ENCODE results near the gene DHX32. TPM values are rescaled to one million over a fixed set of nuclear protein-coding genes. Genes with fewer than 3 reads are reported as not detected.

Gene DHX32
- total RNA-seq, 1 experiment from 2014 or later, result 45.6 TPM

DNA sequence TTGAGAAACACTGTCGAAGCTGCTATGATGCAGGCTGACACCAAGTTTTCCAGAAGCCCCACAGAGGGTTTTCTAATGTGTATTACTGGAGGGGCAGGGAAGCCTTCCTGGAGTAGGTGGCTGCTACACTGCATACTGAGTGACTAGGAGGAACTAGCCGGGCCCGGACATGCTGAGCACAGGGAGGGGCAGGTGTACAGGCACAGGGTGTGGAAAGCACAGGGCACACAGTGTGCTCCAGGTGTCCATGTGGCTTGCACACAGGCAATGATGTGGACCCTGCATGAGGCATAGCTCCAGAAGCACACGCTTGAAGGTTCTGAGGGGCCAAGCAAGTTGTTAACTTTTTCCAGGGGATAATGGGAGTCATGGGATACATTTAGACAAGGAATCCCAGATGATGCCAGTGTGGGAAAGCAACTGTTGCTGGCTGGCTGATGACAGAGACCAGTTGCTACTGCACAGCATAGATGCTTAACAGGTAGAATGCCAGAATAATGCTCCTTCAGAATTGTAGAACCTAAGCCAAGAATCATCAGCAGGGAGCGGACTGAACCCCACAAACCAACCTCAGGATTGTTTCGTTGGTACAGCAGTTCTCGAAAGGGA, 14.6 kb downstream of the DHX32 start:
- peak overlapping the region; percentile 20 for H3K4me3 Mint-ChIP-seq (ENCODE audit: unreplicated experiment)
- POLR2A ChIA-PET, result interaction anchor here (0.6 to 1.2 kb wide), 4 partner anchors 9 to 31 kb away, joined by 3 to 5 read pairs (median 4); no protein-coding TSS in a partner anchor
- CTCF ChIA-PET, result interaction anchor here (0.5 to 2.2 kb wide), 4 partner anchors 17 to 1293 kb away, joined by 3 to 6 read pairs (median 4); no protein-coding TSS in a partner anchor
- no TSS peak for BruUV-seq (replicated peaks)
- TF ChIP-seq, protein P1, sequence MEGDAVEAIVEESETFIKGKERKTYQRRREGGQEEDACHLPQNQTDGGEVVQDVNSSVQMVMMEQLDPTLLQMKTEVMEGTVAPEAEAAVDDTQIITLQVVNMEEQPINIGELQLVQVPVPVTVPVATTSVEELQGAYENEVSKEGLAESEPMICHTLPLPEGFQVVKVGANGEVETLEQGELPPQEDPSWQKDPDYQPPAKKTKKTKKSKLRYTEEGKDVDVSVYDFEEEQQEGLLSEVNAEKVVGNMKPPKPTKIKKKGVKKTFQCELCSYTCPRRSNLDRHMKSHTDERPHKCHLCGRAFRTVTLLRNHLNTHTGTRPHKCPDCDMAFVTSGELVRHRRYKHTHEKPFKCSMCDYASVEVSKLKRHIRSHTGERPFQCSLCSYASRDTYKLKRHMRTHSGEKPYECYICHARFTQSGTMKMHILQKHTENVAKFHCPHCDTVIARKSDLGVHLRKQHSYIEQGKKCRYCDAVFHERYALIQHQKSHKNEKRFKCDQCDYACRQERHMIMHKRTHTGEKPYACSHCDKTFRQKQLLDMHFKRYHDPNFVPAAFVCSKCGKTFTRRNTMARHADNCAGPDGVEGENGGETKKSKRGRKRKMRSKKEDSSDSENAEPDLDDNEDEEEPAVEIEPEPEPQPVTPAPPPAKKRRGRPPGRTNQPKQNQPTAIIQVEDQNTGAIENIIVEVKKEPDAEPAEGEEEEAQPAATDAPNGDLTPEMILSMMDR (IDR thresholded peaks at IDR 0.05; ENCODE audit: unreplicated experiment), result no peak
- DNase-seq (ENCODE audit: unreplicated experiment), result peak; percentile 9
- intact Hi-C loops (cut with micrococcal nuclease), result no loop called here
- H3K4me1 Mint-ChIP-seq (ENCODE audit: insufficient read depth, unreplicated experiment), result peaks cover 9% of the 10 kb centered on the region
- peaks cover 32% of the 10 kb centered on the region for H3K36me3 Mint-ChIP-seq (ENCODE audit: insufficient read depth, unreplicated experiment)
- H3K9me3 Mint-ChIP-seq (ENCODE audit: unreplicated experiment), result no peaks in the 10 kb centered on the region
- peak overlapping the region; percentile 27 for H3K27ac Mint-ChIP-seq (ENCODE audit: low read depth, unreplicated experiment)
- no peaks in the 10 kb centered on the region for H3K27me3 Mint-ChIP-seq (ENCODE audit: insufficient read depth, unreplicated experiment)

GRCh38 chr10:125865120-125865519, 16.0 kb downstream of the DHX32 start:
- peaks cover 35% of the 10 kb centered on the region for H3K36me3 Mint-ChIP-seq (ENCODE audit: insufficient read depth, unreplicated experiment)
- TF ChIP-seq, protein P1 (IDR thresholded peaks at IDR 0.05; ENCODE audit: unreplicated experiment), result no peak
- no peaks in the 10 kb centered on the region for H3K27me3 Mint-ChIP-seq (ENCODE audit: insufficient read depth, unreplicated experiment)
- CTCF ChIA-PET, result interaction anchor here (0.7 to 3.6 kb wide), 5 partner anchors 9 to 638 kb away, joined by 3 to 13 read pairs (median 4); no protein-coding TSS in a partner anchor
- DNase-seq (ENCODE audit: unreplicated experiment), result no peak
- peaks cover 9% of the 10 kb centered on the region for H3K4me1 Mint-ChIP-seq (ENCODE audit: insufficient read depth, unreplicated experiment)
- H3K27ac Mint-ChIP-seq (ENCODE audit: low read depth, unreplicated experiment), result no peak overlapping the region
- BruUV-seq (replicated peaks), result no TSS peak
- no peaks in the 10 kb centered on the region for H3K9me3 Mint-ChIP-seq (ENCODE audit: unreplicated experiment)
- H3K4me3 Mint-ChIP-seq (ENCODE audit: unreplicated experiment), result no peak overlapping the region
- intact Hi-C loops (cut with micrococcal nuclease), result no loop called here
- POLR2A ChIA-PET, result interaction anchor here (1.2 to 1.6 kb wide), 2 partner anchors 8 to 28 kb away, joined by 4 read pairs; no protein-coding TSS in a partner anchor

DNA sequence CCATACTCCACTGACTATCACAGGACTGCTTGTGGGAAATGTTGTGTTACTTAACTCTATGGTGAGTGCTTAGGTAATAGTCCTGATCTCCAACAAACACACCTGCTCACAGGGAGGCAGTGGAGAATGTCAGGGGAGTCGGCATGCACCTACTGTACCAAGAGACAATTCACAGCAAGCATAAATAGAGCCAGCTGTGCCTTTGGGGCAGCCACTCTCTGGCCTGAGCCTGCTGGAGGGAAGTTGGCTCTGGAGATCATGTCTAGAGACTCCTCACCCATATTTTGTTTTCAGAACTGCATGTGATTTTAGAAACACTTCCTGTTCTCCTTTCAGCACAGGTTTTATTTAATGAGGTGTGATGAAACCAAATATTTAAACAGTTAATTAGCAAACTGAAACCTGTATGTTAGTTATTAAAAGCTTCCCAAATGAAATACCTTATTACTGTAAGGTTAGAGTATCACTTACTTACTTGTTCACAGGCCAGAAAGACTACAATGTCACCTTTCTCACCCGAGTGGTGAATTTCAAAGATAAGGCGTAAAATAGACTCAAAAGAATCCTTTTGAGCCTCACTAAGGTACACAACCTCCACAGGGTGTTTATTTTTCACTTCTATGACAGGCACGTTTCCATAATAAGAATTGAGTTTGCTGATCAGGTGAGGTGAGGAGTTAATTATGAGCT, 21.8 kb downstream of the DHX32 start:
- no TSS peak for BruUV-seq (replicated peaks)
- Mint-ChIP-seq H3K4me3 (ENCODE audit: unreplicated experiment) (no peak overlapping the region), H3K36me3 (ENCODE audit: insufficient read depth, unreplicated experiment) (peaks cover 40% of the 10 kb centered on the region), H3K27me3 (ENCODE audit: insufficient read depth, unreplicated experiment) (no peaks in the 10 kb centered on the region), H3K27ac (ENCODE audit: low read depth, unreplicated experiment) (no peak overlapping the region), H3K4me1 (ENCODE audit: insufficient read depth, unreplicated experiment) (no peaks in the 10 kb centered on the region), H3K9me3 (ENCODE audit: unreplicated experiment) (no peaks in the 10 kb centered on the region)
- ChIA-PET CTCF (no interaction called here), POLR2A (no interaction called here)
- intact Hi-C loops (cut with micrococcal nuclease), result no loop called here
- TF ChIP-seq, protein P1 (IDR thresholded peaks at IDR 0.05; ENCODE audit: unreplicated experiment), result no peak
- no peak for DNase-seq (ENCODE audit: unreplicated experiment)

DNA sequence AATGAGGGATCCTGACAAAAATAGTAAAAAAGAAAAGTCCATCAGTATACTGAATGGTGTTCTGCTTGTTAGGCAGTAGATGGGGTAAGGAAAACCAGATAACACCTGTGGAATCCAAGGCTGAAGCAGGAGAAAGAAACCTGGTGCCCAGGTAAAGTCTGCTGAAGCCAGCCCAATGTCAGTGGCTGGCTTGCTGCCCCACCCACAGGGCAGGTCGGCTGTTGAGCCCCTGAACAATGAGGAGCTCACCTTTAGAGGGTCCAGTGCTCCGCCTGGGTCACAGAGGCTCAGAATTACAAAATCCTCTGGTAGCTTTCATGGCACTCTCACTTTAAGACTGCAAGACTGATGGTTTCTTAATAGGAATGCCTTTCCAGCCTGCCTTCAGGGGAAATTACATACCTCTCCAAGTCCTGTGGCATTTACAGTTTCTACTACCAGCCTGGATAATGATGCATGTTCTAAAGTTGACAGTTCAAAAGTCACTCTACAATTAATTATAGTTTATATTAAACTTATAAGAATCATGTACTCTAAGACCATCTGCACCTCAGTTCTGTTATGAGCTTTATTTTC, 23.8 kb downstream of the DHX32 start:
- DNase-seq (ENCODE audit: unreplicated experiment), result no peak
- H3K9me3 Mint-ChIP-seq (ENCODE audit: unreplicated experiment), result no peaks in the 10 kb centered on the region
- H3K27me3 Mint-ChIP-seq (ENCODE audit: insufficient read depth, unreplicated experiment), result no peaks in the 10 kb centered on the region
- intact Hi-C loops (cut with micrococcal nuclease), result no loop called here
- H3K4me1 Mint-ChIP-seq (ENCODE audit: insufficient read depth, unreplicated experiment), result no peaks in the 10 kb centered on the region
- ChIA-PET CTCF (interaction anchor here (1.3 kb wide), 1 partner anchor 12 kb away, joined by 4 read pairs; no protein-coding TSS in a partner anchor), POLR2A (interaction anchor here (0.9 to 1.5 kb wide), 3 partner anchors 9 to 15 kb away, joined by 3 to 4 read pairs (median 3); no protein-coding TSS in a partner anchor)
- no peak overlapping the region for H3K4me3 Mint-ChIP-seq (ENCODE audit: unreplicated experiment)
- TF ChIP-seq, protein P1 (IDR thresholded peaks at IDR 0.05; ENCODE audit: unreplicated experiment), result no peak
- H3K36me3 Mint-ChIP-seq (ENCODE audit: insufficient read depth, unreplicated experiment), result peaks cover 54% of the 10 kb centered on the region
- H3K27ac Mint-ChIP-seq (ENCODE audit: low read depth, unreplicated experiment), result no peak overlapping the region
- no TSS peak for BruUV-seq (replicated peaks)
